OCI-LY3 (cell line): ENCODE measurements around the gene GRPR.
"Not testable (repeated sequence)": the region's sequence is repeated elsewhere in the genome, so short reads cannot be mapped to it uniquely, and the experiment has no call there.

Source experiments
- H2AFZ ChIP-seq: fragments of 200-600, 300-600 bp; shearing (Covaris generic); 2 replicates; pipeline ENCODE4 v1.6.0; 2014; ENCODE audit warnings: antibody characterized with exemption, low read depth, low read length
- H3K27ac ChIP-seq: fragments of 200-600, 300-600 bp; sonication (generic); 2 replicates; pipeline ENCODE4 v1.5.1; 2014; ENCODE audit warnings: mild to moderate bottlenecking, low read length, moderate library complexity, mixed read lengths
- H3K27me3 ChIP-seq: fragments of 200-600, 300-600 bp; sonication (generic); 2 replicates; pipeline ENCODE4 v1.6.1; 2014; ENCODE audit warnings: low read depth, low read length, mixed read lengths
- H3K36me3 ChIP-seq: fragments of 200-600, 300-600 bp; sonication (generic); replicated peaks from 2 replicates; pipeline ENCODE3; 2014; ENCODE audit warnings: low read depth, low read length, mixed read lengths
- H3K4me1 ChIP-seq: fragments of 300-600, 200-600 bp; sonication (generic); 2 replicates; pipeline ENCODE4 v1.6.1; 2014; ENCODE audit warnings: low read length, mixed read lengths
- H3K4me2 ChIP-seq: fragments of 200-600, 300-600 bp; sonication (generic); 2 replicates; pipeline ENCODE4 v1.6.1; 2014; ENCODE audit warnings: low read length, mixed read lengths
- H3K4me3 ChIP-seq: fragments of 300-600, 200-600 bp; sonication (generic); 2 replicates; pipeline ENCODE4 v1.5.1; 2014; ENCODE audit warnings: antibody characterized with exemption, mild to moderate bottlenecking, low read length, moderate library complexity
- H3K79me2 ChIP-seq: fragments of 300-600, 200-600 bp; shearing (Covaris generic); 2 replicates; pipeline ENCODE4 v1.6.1; 2014; ENCODE audit warnings: mild to moderate bottlenecking, low read length, mixed read lengths
- H3K9ac ChIP-seq: fragments of 300-600, 200-600 bp; shearing (Covaris generic); 2 replicates; pipeline ENCODE4 v1.6.0; 2014; ENCODE audit warnings: mild to moderate bottlenecking, low read length, moderate library complexity
- H3K9me3 ChIP-seq: fragments of 200-600, 300-600 bp; shearing (Covaris generic); 2 replicates; pipeline ENCODE4 v1.6.1; 2014; ENCODE audit warnings: low read length, mixed read lengths; ENCODE audit not compliant: insufficient read depth
- H4K20me1 ChIP-seq: fragments of 200-600, 300-600 bp; sonication (generic); 2 replicates; pipeline ENCODE4 v1.6.1; 2016; ENCODE audit warnings: low read length, mixed read lengths; ENCODE audit not compliant: insufficient read depth
- CTCF ChIP-seq: fragments of 200-600, 300-600 bp; sonication (generic); IDR thresholded peaks from 2 replicates; pipeline ENCODE4 v1.5.1; 2014; ENCODE audit warnings: antibody characterized with exemption, low read length, low read depth
- EZH2phosphoT487 ChIP-seq: fragments of 200-600 bp; shearing (Covaris generic); IDR thresholded peaks from 2 replicates; pipeline ENCODE4 v1.6.1; 2018; ENCODE audit warnings: antibody characterized with exemption, mixed run types, low read depth

The GRPR gene

GRCh38 chrX:16143968-16144367 lies 20.6 kb downstream of the GRPR start:
- no peak overlapping the region for H2AFZ ChIP-seq
- H3K4me1 ChIP-seq, result no peaks in the 10 kb centered on the region
- H3K4me3 ChIP-seq, result no peak overlapping the region
- H4K20me1 ChIP-seq, result no peaks in the 10 kb centered on the region
- TF ChIP-seq CTCF, result no peak
- no peak overlapping the region for H3K9ac ChIP-seq
- no peak overlapping the region for H3K27ac ChIP-seq
- peaks cover 36% of the 10 kb centered on the region for H3K27me3 ChIP-seq
- H3K4me2 ChIP-seq, result no peak overlapping the region
- H3K36me3 ChIP-seq, result no peaks in the 10 kb centered on the region
- no peaks in the 10 kb centered on the region for H3K79me2 ChIP-seq
- no peaks in the 10 kb centered on the region for H3K9me3 ChIP-seq

DNA sequence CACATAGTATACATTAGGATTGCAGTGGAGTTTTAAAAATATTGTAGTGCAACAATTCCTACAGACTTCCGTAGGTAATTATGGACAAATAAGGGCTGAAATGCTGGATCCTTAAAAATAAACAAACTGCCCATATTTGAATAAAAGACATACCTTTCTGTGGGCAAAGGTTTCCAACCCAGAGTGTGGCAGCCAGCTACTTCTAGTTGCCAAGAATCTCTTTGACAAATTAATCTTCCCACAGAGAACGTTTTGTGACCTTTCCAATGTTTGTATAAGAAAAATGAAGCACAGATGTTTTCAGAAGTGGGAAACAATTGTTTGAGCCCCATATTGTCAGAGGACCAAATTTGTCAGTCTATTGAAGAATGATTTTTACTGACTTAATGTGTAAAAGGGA lies 21.1 kb downstream of the GRPR start:
- no peaks in the 10 kb centered on the region for H3K9me3 ChIP-seq
- H2AFZ ChIP-seq, result no peak overlapping the region
- H3K4me1 ChIP-seq, result no peaks in the 10 kb centered on the region
- no peaks in the 10 kb centered on the region for H3K79me2 ChIP-seq
- H3K9ac ChIP-seq, result no peak overlapping the region
- H3K27ac ChIP-seq, result no peak overlapping the region
- no peak overlapping the region for H3K4me2 ChIP-seq
- no peak overlapping the region for H3K4me3 ChIP-seq
- no peak for TF ChIP-seq EZH2phosphoT487
- no peak for TF ChIP-seq CTCF
- peaks cover 33% of the 10 kb centered on the region for H3K27me3 ChIP-seq
- H3K36me3 ChIP-seq, result no peaks in the 10 kb centered on the region
- no peaks in the 10 kb centered on the region for H4K20me1 ChIP-seq

- H3K9me3 ChIP-seq, H3K79me2 ChIP-seq, H3K4me2 ChIP-seq, H3K4me1 ChIP-seq, H3K36me3 ChIP-seq, H3K27ac ChIP-seq, H3K4me3 ChIP-seq, H4K20me1 ChIP-seq, H3K9ac ChIP-seq, H2AFZ ChIP-seq: not testable (repeated sequence)
- peaks cover 27% of the 10 kb centered on the region for H3K27me3 ChIP-seq
These were observed 21.7 kb downstream of the GRPR start for GRCh38 chrX:16145093-16145492.

DNA sequence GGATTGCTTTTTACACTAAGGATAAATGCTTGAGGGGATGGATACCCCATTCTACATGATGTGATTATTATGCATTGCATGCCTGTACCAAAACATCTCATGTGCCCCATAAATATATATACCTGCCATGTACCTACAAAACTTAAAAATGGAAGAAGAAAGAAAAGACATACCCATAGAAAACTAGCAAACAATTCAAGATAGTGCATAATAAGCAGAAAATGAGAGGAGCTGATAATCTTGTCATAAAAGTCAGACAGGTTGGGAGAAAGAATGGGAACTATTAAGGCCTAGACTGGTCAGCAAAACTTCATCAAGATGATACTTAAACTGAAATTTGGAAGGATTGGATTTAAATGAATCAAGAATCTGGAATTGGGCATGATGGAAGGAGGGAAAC lies 22.3 kb downstream of the GRPR start:
- Histone ChIP-seq H3K79me2 (no peaks in the 10 kb centered on the region), H3K4me3 (no peak overlapping the region), H4K20me1 (no peaks in the 10 kb centered on the region), H3K27ac (no peak overlapping the region), H3K4me2 (no peak overlapping the region), H3K36me3 (no peaks in the 10 kb centered on the region), H3K9ac (no peak overlapping the region), H2AFZ (no peak overlapping the region), H3K27me3 (peaks cover 24% of the 10 kb centered on the region), H3K4me1 (no peaks in the 10 kb centered on the region), H3K9me3 (no peaks in the 10 kb centered on the region)
- no peak for TF ChIP-seq CTCF

DNA sequence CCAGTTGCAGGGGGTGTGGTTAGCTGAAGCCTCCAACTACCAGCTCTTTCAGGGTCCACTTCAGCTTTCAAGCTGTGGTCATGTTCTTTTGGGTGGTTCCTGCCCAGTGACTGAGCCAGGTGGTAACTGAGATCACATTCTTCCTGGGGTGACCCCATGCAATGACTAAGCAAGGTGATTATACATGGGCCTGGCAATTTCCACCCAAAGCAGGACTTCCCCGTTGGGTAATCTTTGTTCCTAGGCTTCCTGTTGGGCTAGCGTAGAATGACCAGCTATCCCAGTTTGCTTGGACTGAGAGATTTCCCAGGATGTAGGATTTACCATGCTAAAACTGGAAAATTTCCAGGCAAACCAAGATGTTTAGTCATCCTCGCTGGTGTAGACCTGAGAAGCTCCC lies 25.5 kb downstream of the GRPR start:
- TF ChIP-seq EZH2phosphoT487, result no peak
- no peak for TF ChIP-seq CTCF
- H3K27ac ChIP-seq, result no peak overlapping the region
- H3K27me3 ChIP-seq, result peaks cover 7% of the 10 kb centered on the region
- no peaks in the 10 kb centered on the region for H3K9me3 ChIP-seq
- H3K4me2 ChIP-seq, result no peak overlapping the region
- H3K4me1 ChIP-seq, result no peaks in the 10 kb centered on the region
- H3K9ac ChIP-seq, result no peak overlapping the region
- H4K20me1 ChIP-seq, result no peaks in the 10 kb centered on the region
- no peak overlapping the region for H3K4me3 ChIP-seq
- no peaks in the 10 kb centered on the region for H3K36me3 ChIP-seq
- H2AFZ ChIP-seq, result no peak overlapping the region
- no peaks in the 10 kb centered on the region for H3K79me2 ChIP-seq
